Left colon (tissue), 2 donors: Measurements from ENCODE around the gene DVL2. TPM values are rescaled to one million over a fixed set of nuclear protein-coding genes. Genes with fewer than 3 reads are reported as not detected.

Experiments
- ATAC-seq: fragments of 200-7000 bp; cut with Tn5 transposase; one replicate; pipeline ENCODE4 v1.9.1; 2020; ENCODE audit warnings: mild to moderate bottlenecking, moderate library complexity
- DNase-seq, 2 donors: peaks; one replicate each; pipeline ENCODE4 v3.0.0-alpha.2; 2020
- intact Hi-C, 2 donors: fragments of 100-400 bp; cut with DNase I in 1 of 2; cut with micrococcal nuclease in 1 of 2; formaldehyde crosslinking; loops; one replicate each; pipeline versions ENCODE4 v1.11.2 to v1.14.0; 2022; cut with DNase I, micrococcal nuclease
- total RNA-seq, 2 donors: library from RNA; stranded (reverse); fragmentation: NEBNext Ultra II Directional; extraction: Animal tissue kit (Norgen Biotek cat#: 25700); gene quantifications; one replicate each; pipeline ENCODE4 v1.2.1, GENCODE V29; 2021
- donor health status: DM: no; HTN: no; CAD: no.
- donor health status: DM: yes; HTN: yes; CAD: no.

DVL2 gene
- total RNA-seq, 2 donors from 2014 or later: 30.9 to 34.9 TPM

DNA sequence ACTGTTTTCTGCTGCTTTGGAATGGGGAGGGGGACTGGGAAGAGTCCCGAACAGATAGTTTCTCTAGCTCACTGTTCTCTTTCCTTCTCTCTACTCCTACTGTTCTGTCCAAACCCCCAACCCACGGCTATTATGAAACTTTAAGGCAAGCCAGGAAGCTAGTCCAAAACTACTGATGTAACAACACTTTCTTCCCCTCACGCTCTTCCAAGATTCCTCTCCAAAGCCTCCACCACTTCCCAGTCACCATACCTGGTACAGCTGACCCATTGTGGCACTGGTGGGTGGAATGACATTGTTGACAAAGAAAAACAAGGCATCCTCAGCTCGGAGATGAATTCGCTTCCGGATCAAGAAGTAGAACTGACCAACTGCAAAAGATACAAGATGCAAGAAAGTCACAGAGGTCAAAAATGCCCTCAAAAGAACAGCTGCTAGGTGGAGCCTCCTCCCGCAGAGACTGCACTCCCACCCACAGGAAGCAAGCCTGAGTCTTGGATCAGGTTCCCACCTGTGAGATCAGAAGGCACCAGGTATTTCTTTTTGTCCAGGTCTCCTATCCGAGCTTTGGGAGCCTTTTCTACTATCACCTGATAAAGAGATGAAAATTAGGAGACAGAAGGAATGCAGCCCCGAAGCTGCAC lies 6.9 kb upstream of the DVL2 start:
- DNase-seq (peak in 1 of 2 donors; percentile 23), ATAC-seq (no peak)
- intact Hi-C loops: no loop called here

- ATAC-seq (no peak), DNase-seq (no peak)
- intact Hi-C loops: no loop called here
Measured at GRCh38 chr17:7240375-7240774, 6.1 kb upstream of the DVL2 start.

DNA sequence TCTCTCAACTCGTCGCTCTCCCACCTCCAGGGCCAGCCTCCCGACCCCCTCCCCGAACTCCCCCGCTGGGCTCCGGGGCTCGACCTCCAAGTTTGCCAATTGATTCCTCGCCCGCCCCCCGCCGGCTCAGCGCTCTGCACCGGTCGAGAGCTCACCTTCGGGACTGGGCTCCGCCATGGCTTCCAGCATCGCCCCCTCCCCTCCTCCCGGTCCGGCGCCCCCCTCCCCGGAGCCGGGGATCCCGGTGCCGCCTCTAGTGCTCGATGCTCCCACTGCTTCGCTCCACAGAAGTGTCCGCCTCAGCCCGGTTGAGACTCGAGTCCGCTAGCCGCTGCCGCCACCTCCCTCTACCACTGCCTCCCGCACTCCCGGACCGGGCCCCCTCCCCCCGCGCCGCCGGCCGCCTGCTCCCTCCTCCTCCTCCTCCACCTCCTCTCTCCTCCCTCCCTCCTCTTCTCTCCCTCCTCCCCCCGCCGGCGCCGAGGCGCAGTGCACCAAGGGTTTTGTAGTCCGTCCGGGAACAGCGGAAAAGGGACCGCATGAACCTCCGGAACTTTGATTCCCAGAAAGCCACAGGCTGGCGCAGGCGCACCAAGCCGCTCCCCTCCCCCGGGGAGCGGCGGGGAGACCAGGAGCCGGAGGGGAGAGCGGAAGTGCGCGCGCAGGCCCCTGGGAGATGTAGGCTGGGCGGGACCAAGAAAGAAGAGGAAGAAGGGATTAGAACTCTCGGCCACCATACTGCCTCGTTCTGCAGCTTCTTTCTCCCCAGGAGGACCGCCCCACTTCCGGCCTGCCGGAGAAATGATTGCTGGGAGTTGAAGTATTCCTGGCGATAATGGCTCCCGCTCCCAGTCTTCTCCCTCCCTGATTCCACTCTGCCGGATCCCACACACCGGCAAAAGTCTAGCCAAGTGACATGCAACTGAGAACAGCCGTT lies 5.0 kb upstream of the DVL2 start, which contains the start of gene PHF23:
TSS of gene PHF23 (minus strand) at position 367 of the 937 bp plus-strand sequence. CDS start at position 189, 178 bp downstream.
- peak; percentile 98 to 100 for DNase-seq
- peak; percentile 62 for ATAC-seq
- intact Hi-C loops: no loop called here

GRCh38 chr17:7238420-7239090 lies 4.2 kb upstream of the DVL2 start:
- intact Hi-C loops: no loop called here
- DNase-seq: peak in 1 of 2 donors; percentile 54

DNA sequence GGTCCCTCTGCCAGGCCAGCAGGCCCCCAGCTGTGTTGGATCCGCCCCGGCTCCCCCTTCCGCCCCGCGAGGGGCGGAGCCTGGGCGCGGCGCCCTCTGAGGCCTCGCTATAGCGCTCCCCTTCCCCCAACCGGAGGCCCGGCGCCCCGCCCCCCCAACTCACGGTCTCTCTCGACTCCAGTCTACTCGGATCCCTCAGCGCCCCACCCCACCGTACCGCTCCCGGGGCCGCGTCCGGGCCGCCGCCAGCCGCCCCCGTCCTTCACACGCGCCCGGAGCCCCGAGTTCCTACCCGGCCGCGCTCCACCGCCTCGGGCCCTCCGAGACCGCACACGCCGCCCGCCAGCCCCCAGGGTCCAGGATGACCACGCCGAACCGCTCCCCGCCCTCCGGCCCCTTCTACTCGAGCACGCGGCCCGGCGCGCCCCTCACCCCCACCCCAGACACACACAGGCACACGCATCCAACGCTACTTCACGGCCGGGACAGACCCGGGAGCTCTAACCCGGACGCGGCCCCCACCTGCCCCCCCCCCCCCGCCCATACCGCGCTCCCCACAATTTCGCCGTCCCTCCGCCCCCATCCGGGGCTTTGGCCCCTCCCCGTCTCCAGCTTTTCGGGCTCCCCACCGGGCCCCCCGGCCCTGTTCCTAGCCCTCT lies 3.6 kb upstream of the DVL2 start:
- ATAC-seq (peak; percentile 28), DNase-seq (peak; percentile 90 to 94)
- intact Hi-C loops: no loop called here

More at GRCh38 chr17:7238420-7239090, 4.2 kb upstream of the DVL2 start:
- ATAC-seq: no peak

DNA sequence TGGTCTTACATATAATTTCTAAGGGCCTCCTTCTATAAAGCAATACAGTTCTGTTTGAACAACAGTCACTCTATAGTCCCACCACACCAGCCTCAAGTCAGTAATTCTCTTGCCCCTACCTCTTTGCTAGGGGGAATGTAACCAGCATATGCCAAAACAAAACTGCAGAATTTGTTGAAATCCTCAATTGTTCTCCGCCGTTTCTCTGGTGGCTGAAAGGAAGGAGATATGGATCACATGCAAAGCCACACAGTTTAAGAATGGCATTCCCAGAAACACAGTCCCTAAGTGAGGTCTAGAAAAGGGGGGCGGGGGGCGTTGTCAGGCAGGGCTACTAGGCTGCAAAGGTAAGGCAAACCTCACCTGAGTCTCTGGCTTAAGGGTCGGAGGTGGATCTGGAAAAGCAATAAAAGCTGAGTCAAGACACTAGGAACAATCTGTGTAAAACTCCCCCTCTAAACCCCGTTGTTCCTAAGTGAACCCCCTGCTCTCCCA lies 3.0 kb upstream of the DVL2 start:
- intact Hi-C loops: no loop called here
- ATAC-seq (no peak), DNase-seq (no peak)

GRCh38 chr17:7236808-7237207 lies 2.5 kb upstream of the DVL2 start:
- DNase-seq (no peak), ATAC-seq (no peak)
- intact Hi-C loops: no loop called here

DNA sequence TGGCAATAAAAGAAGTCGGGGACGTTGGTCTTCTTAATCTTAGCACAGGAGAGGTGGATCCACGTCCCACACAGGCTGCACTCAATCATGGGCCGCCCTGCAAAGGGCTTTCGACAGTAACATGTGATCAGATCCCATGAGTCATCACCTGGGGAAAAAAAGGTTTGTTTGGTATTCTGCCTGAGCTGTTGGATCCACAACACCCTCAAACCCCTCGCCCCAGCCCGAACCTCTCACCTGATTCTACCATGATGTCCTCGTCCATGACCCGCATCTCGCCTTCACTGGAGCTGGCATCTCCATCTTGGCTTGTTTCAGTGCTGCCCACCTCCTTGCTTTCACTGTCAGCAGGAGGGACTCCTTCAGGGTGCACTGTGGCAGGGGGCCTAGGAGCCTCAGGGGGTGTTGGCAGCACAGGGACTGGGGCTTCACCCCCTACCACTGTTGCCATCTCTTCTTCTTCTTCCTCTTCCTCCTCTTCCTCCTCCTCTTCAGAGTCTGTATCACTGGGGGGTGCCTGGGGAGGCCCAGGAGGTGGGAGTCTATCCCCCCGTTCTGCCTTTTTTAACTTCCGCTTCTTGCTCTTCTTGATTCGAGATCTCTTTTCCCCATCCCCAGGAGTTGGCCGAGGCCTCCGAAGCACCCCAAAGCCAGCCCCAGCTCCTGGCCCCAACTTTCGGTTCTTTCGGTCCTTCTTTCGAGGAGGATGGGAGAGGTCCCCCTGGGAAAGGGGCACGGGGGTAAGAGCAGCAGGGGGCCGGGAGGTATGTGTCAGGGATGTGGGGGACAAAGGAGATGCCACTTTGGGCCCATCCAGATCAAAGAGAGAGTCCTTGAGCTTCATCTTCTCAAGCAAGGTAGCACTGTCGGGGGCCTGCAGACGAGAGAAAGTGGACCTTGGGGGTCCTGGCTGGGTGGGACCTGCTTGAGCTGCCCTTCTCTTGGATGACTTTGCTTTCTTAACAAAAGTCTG lies 1.7 kb upstream of the DVL2 start:
- no peak for ATAC-seq
- intact Hi-C loops: no loop called here
- DNase-seq: no peak

GRCh38 chr17:7233701-7234082 lies 625 bp downstream of the DVL2 start:
- intact Hi-C loops: no loop called here
- peak; percentile 12 for ATAC-seq

GRCh38 chr17:7232114-7232513 lies 2.2 kb downstream of the DVL2 start:
- intact Hi-C loops: no loop called here
- DNase-seq: no peak
- ATAC-seq: no peak

More at GRCh38 chr17:7233701-7234082, 625 bp downstream of the DVL2 start:
- DNase-seq: no peak

- intact Hi-C loops: no loop called here
- DNase-seq (no peak), ATAC-seq (no peak)
Measured at GRCh38 chr17:7229504-7229903, 4.8 kb downstream of the DVL2 start.

DNA sequence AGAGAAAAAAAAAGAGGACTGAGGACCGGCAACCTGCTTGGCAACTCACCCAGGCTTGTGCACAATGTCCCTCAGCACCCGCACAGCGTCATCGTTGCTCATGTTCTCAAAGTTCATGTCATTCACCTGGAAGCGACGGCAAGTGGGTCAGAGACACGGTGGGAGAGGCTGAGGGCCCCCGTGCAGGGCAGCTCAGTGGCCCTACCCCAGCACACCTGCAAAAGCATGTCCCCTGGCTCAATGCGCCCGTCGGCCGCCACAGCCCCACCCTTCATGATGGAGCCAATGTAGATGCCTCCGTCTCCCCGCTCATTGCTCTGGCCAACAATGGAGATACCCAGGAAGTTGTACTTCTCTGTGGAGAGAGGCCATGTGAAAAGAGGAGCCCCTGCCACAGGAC lies 5.4 kb downstream of the DVL2 start:
- ATAC-seq (no peak), DNase-seq (no peak)
- intact Hi-C loops: no loop called here

DNA sequence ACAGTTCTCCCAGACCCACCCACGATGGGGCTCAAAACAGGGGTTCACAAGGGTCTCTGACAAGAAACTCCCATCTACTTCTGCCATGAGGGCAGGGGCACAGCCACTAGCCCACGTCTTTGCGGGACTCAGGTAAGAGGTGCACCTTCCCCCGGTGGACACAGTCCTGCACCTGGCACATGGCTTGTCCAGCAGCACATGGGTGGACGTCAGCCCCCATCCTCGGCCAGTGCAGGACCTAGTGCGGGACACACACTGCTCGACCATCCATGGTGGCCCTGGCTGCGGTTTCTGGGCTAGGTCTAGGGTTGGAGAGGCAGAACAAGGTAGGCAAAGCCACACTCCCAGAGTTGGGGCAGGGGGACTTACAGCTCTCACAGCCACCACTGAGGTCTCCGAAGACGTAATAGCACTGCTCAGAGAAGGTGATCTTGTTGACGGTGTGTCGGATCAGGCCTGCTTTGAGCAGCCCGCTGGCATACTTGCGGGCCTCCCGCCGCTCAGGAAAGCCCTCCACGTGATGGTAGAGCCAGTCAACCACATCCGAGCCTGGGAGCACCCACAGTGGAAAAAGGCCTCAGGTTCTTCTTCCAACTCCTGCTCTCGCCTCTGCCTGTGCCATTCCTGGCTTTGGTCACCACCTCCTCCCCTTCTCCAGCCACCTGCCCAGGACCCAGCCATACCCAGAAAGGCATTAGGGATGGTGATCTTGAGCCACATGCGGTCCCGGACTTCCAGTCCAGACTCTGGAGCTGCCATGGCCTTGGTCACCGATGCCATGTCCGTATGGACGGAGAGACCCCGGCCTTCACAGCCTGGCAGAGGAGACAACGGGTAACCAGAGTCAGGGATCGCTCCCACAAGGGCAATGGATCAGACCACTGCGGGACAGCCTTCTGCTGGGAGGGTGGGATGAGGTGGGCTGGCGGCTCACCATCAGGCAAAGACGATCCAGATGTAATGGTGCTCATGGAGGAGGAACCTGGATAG lies 7.3 kb downstream of the DVL2 start:
- no peak for DNase-seq
- no peak for ATAC-seq
- intact Hi-C loops: no loop called here

DNA sequence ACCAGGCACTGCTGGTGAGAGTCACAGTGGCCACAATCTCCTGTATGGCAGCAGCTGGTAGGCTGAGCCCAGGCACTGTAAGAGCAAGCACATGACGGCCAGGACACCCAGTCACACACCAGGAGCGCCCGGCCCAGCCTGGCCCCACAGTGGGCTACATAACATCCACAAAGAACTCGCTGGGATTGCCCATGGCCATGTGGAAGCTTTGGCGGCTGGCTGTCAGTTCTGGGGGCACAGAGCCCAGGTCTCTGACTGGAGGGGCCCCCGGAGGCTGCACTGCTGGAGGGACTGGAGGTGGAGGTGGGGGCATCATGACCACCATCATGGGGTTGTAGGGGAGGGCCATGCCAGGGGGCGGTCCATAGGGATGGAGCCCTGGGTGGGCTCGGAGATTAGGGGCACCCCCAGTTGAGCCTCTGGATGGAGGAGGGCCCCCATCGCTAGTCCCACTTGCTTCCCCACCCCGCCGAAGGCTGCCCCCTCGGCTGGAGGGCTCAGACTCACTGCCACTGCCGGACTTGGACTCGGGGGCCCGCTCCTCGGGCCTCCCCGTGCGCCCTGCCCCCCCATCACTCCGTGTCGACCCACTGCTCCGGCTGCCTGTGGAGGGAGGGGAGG lies 8.5 kb downstream of the DVL2 start:
- DNase-seq (no peak), ATAC-seq (no peak)
- intact Hi-C loops: no loop called here

DNA sequence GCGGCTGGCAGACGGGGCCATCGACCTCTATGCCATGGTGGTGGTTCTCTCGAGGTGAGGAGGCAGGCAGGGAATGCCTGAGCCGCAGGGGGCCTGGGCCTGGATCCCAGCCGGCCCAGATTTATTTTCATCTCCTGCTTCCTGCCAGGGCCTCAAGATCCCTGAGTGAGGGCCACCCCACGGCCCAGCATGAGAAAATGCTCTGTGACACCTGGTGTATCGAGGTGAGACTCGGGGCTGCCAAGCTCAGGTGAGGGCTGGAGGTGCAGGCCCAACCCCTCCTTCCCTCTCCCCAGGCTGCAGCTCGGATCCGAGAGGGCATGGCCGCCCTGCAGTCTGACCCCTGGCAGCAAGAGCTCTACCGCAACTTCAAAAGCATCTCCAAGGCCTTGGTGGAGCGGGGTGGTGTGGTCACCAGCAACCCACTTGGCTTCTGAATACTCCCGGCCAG lies 9.6 kb downstream of the DVL2 start:
- intact Hi-C loops: no loop called here
- ATAC-seq: no peak
- DNase-seq: no peak

- ATAC-seq (no peak), DNase-seq (no peak)
- intact Hi-C loops: no loop called here
Measured at GRCh38 chr17:7224110-7224509, 10.2 kb downstream of the DVL2 start.
